HG03159 (cell line): ENCODE data around the gene HK2.
"Not testable (repeated sequence)": the region's sequence is repeated elsewhere in the genome, so short reads cannot be mapped to it uniquely, and the experiment has no call there.

Source experiments
- ATAC-seq: cut with Tn5 transposase; IDR thresholded peaks from one replicate; pipeline ENCODE4 v1.9.1; 2021; ENCODE audit warnings: mild to moderate bottlenecking, moderate library complexity; ENCODE audit not compliant: unreplicated experiment

The HK2 gene

DNA sequence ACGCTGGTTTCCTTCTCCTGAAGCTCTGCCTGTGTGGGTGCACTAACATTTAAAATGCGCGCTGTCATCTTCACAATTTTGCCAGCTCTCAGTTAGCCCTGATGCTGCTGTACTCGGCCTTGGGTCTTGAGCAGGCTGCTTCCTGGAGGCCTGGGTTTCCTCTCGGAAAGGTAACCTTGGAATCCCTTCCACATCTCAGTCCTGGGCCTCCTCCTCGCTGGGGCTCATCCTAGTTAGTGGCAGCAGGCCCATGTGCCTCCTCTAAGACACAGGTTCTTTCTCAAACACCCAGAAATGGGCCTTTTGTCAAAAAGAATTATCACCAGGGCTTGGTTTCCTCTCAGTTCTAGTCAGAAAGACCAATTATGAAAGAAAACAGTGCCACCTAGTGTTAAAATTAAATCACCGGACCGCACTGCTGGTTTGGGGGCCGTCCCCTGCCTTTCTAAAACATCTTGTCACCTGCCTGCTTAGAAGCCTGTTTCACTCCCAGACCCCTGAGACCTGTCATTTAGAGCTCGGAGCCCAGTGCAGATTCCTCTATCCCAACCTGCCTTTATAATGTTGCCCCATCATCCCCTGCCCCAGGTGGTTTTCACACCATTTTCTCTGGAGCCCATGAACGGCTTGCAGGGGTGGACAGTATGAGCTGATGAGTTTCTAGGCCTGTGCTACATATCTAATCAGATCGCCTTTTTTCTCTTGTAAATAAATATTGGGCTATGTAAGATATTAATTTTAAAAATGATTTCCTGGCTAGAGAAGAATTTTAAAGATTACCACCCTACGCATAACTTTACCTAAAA lies 42.4 kb downstream of the HK2 start:
- ATAC-seq, result peak; percentile 68

DNA sequence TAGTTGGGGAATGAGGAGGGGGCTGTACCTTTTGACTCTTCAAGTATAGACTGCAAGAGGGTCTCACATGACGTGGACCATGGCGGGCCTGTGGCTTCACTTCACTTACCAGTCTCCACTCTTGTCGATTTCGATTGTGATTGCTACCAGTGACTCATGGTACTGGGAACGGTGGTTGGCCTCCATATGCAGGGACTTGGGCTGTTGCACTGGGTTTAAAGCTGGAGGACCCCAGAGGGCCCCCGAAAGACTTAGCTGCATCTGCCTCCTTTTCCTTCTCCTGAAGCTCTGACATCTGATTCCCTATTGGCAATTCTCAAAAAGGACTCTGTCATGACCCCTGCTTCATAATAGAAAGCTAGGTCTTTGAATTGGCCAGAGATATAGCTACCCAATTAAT lies 43.4 kb downstream of the HK2 start:
- no peak for ATAC-seq

DNA sequence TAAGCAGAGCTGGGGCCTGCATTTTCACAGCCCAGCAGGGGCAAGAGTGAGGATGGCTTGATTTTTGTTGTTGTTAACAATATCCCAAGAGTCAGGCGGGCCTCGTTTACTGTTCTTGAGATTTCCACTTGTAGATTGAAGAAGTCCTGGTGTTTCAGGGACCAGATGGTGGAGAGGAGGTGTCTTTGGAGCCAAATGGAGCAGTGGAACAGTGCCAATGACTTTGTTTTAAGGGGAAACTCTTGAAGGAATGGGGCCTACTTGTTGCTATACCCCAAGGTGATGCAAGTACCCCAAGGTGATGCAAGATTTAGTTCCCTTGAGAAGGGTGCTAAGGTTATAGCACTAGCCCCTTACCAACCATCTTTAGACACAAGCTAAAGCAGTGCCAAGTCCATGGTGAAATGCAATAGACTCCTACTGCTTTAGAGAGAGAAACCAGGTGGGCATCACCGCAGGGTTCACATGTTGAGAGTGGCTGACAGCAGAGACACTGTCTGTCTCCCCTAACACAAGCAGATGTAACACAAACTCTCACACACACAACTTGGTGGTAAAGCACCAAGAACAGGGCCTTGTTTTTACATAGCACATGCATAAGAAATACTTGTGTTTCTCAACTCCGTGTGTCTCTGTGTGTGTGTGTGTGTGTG lies 44.0 kb downstream of the HK2 start:
- no peak for ATAC-seq

GRCh38 chr2:74878551-74878950 lies 44.6 kb downstream of the HK2 start:
- no peak for ATAC-seq

DNA sequence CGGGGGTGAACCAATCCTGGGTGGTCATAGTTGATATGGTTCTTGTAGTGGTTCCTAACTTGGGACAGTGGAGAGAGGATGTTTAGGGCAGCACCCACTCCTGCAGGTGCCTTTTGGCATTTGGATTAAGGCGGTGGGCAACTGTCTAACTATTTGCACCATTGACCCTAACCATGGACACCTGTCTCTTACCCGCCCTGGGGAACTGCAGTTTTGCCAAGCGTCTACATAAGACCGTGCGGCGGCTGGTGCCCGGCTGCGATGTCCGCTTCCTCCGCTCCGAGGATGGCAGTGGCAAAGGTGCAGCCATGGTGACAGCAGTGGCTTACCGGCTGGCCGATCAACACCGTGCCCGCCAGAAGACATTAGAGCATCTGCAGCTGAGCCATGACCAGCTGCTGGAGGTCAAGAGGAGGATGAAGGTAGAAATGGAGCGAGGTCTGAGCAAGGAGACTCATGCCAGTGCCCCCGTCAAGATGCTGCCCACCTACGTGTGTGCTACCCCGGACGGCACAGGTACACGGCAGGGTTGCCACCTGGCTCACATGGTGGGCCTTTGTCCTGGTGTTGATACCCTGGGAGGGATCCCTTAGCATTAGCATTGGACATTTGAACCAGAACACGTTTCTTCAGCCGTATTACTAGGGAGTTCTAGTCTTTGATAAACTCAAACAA lies 46.3 kb downstream of the HK2 start:
- no peak for ATAC-seq

DNA sequence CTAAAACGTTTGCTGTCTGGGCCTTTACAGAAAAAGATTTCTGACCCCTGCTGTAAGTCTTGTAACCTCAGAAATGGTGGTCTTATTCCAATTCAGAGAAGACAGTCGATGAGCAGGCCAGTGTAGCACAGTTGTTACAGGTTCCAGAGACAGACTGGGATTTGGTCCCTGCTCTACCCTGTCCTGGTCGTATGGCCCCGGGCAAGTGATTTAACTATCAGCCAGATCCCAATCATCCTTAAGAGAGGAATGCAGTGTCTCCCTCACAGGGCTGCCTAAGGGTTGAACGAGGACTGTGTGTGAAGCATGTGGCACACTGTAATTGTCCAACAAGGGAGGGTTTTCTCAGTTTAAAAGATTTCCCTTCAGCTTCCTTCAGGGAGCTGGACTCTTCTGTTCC lies 47.2 kb downstream of the HK2 start:
- no peak for ATAC-seq

DNA sequence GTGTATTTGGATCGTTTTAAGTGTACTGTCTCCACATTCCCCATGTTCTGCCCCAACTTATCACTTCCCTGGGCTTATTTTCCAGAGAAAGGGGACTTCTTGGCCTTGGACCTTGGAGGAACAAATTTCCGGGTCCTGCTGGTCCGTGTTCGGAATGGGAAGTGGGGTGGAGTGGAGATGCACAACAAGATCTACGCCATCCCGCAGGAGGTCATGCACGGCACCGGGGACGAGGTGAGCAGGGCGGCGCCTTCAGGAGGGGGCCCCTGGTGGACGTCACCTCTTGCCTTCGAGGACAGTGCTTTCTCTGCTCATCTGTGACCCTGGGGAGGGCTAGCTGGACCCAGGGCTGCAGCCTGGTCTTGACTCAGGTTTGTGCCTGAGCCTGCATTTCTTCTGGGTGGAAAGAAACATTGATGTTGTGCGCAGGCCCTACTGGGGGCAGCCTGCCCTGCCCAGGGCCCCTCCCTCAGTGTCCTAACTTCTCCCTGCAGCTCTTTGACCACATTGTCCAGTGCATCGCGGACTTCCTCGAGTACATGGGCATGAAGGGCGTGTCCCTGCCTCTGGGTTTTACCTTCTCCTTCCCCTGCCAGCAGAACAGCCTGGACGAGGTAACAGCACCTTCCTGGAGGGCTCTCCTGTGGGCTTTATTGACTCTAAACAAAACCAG lies 47.8 kb downstream of the HK2 start:
- no peak for ATAC-seq

GRCh38 chr2:74882299-74882687 lies 48.4 kb downstream of the HK2 start:
- ATAC-seq, result no peak

DNA sequence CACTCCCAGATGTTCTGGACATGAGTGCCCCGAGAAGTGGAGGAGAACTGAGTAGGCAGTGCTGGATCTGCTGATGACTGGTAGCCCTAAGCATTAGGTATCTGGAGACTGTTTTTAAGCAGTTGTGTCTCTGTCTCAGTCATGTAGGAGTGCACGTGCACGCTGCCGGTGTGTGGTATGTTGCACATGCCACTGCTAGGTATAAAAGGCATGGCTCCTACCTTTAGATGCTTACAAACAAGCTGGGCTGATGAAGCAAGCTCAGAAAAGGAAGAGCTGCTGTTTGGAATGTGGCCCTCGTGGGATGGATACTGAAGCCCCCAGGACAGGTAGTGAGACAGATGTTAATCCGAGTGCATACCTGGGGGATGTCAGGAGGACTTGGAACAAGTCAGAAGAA lies 49.1 kb downstream of the HK2 start:
- ATAC-seq, result no peak

DNA sequence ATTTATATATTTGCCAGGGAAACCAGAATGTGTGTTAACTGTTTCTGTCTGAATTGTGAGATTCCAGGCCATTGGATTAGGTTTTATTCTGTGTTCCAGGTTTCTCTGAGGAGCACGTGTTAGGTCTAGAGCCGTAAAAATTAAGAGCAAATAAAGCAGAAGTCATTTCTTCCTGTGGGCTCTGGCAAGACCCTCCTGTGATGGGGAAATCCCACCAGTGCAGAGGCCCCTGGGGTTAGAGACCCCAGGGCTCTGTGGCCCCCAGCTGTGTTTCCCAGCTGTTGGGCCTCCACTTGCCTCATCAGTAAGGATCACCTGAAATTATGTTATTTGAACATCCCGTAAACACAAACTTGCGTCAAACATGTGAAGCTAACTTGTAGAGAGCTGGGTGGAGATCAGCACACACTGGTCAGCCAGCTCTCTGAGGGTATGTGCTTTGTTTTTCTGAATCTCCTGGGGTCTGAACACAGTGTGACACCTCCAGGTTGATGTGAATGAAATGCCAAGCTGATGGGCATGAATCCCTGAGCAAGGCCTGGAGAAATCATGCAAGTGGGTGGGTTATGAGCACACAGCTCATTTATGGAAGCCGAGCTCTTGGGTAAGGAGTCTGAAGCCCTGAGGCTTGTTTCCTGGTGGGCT lies 50.3 kb downstream of the HK2 start:
- no peak for ATAC-seq

DNA sequence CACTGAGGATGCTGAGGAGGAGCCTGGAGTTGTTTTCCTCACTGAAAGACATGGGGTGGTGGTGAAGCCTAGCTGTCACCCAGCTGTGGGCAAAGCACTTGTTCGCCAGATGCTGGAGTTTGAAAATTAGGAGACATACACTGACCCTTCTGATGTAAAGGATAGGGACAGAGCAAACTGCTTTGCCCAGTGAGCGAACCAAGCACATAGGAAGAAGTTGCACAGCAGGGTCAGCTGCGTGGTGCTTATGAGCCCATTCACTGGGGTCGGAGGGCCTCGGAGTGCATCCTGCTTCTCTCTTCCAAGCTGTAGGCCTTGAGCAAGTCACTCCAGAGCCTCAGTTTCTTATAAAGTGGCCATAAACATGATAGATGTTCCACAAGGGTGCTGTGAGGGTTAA lies 50.9 kb downstream of the HK2 start:
- no peak for ATAC-seq

DNA sequence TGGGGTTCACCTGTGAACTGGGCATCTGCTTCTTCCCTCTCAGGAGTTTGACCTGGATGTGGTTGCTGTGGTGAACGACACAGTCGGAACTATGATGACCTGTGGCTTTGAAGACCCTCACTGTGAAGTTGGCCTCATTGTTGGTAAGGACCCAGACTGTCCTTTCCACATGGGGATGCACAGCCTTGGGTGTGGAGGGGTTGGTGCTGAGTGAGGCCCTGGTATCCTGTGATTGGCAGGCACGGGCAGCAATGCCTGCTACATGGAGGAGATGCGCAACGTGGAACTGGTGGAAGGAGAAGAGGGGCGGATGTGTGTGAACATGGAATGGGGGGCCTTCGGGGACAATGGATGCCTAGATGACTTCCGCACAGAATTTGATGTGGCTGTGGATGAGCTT lies 52.3 kb downstream of the HK2 start:
- ATAC-seq, result no peak

- no peak for ATAC-seq
Observed at GRCh38 chr2:74886811-74887210, 52.9 kb downstream of the HK2 start.

GRCh38 chr2:74887445-74887951 lies 53.6 kb downstream of the HK2 start:
- no peak for ATAC-seq

DNA sequence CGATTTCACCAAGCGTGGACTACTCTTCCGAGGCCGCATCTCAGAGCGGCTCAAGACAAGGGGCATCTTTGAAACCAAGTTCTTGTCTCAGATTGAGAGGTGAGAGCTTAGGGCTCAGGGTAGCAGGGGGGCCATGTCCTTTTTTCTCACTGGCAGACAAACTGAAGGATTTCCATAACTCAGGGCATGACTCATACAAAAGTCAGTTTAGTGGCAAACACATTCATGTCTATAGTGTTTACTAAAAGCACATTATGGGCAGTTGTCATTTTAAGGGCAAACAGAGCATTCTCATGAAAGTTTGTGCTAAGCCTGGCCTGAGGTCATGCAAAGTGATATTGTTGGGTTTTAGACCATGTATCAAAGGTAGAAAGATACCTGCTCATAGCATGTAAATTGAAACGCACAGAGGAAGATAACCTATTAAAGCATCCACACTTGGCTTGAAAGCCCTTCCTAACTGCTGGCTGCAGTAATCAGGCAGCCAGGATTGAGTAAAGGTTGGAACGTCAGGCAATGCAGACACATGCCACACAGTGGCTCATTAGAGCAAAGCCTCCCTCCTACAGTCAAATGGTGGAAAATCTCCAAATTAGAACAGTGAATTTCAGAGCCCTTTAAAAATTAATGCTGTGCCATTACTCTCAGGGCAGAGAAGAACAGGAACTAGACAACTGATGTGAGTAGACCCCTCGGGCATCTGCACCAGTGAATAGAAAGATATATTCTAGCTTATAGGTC lies 54.2 kb downstream of the HK2 start:
- no peak for ATAC-seq

DNA sequence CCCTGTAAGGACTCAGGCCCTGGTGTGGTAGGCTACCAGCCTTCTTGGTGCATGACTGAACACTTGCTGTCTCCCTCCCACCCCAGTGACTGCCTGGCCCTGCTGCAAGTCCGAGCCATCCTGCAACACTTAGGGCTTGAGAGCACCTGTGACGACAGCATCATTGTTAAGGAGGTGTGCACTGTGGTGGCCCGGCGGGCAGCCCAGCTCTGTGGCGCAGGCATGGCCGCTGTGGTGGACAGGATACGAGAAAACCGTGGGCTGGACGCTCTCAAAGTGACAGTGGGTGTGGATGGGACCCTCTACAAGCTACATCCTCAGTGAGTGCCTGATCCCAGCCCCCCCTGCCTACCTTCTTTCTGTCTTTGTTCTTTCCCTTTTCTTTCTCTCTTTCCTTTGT lies 55.2 kb downstream of the HK2 start:
- no peak for ATAC-seq

GRCh38 chr2:74890711-74891110 lies 56.8 kb downstream of the HK2 start:
- no peak for ATAC-seq

GRCh38 chr2:74891136-74891764 lies 57.3 kb downstream of the HK2 start:
- no peak for ATAC-seq

- ATAC-seq, result not testable (repeated sequence)
Observed at GRCh38 chr2:74891816-74892215, 57.9 kb downstream of the HK2 start.

GRCh38 chr2:74892609-74893008 lies 58.7 kb downstream of the HK2 start:
- ATAC-seq, result no peak
